Esophagus muscularis mucosa (tissue), 4 donors: ENCODE data around the gene LITAF. TPM values are rescaled to one million over a fixed set of nuclear protein-coding genes. Genes with fewer than 3 reads are reported as not detected.
A peak's percentile ranks its signal among the peaks of the same experiment; 100 is the strongest.

Source experiments
- DNase-seq: peaks from one replicate; pipeline ENCODE4 v3.0.0-alpha.2; 2017; ENCODE audit errors: extremely low spot score
- H3K27ac ChIP-seq, 4 donors: fragments of 200-600 bp; sonication (generic); replicated peaks in 1 of 4; 1 replicate in 3 of 4; 2 replicates in 1 of 4; pipeline ENCODE4 v1.5.1; 2016 to 2019; ENCODE audit warnings: mild to moderate bottlenecking in 1 of 4
- H3K27me3 ChIP-seq, 4 donors: fragments of 200-600 bp; sonication (generic); one replicate each; pipeline versions ENCODE4 v1.5.1 to v1.6.0; 2016 to 2019
- H3K36me3 ChIP-seq, 4 donors: fragments of 200-600 bp; sonication (generic); one replicate each; pipeline ENCODE4 v1.5.1; 2016 to 2019
- H3K4me1 ChIP-seq, 4 donors: fragments of 200-600 bp; sonication (generic); one replicate each; pipeline ENCODE4 v1.5.1; 2016 to 2019
- H3K4me3 ChIP-seq, 4 donors: fragments of 200-600 bp; sonication (generic); 1 replicate in 2 of 4; 2 replicates in 2 of 4; pipeline ENCODE4 v1.5.1; 2016 to 2019; ENCODE audit warnings: mild to moderate bottlenecking in 4 of 4, moderate library complexity in 1 of 4
- H3K9me3 ChIP-seq, 4 donors: fragments of 200-600 bp; sonication (generic); 1 replicate in 3 of 4; 2 replicates in 1 of 4; pipeline ENCODE4 v1.5.1; 2016 to 2019
- EP300 ChIP-seq: sonication (generic); formaldehyde crosslinking; IDR thresholded peaks from one replicate; pipeline ENCODE4 v1.6.1; 2017; ENCODE audit warnings: antibody characterized with exemption
- POLR2A ChIP-seq: fragments of 450-650 bp; IDR thresholded peaks from one replicate; pipeline ENCODE4 v1.6.1; 2017; ENCODE audit warnings: antibody characterized with exemption, moderate library complexity, mild to moderate bottlenecking, low read depth
- POLR2AphosphoS5 ChIP-seq, 2 donors: sonication (generic); formaldehyde crosslinking; IDR thresholded peaks; one replicate each; pipeline ENCODE4 v1.6.1; 2017; ENCODE audit warnings: antibody characterized with exemption in 2 of 2
- WGBS: methylation state at CpG from one replicate; pipeline ENCODE4 v1.1.5; 2018; 5-methylcytosine and 5-hydroxymethylcytosine counted together
- intact Hi-C: fragments of 100-400 bp; cut with DNase I; formaldehyde crosslinking; loops from one replicate; pipeline ENCODE4 v1.15.1; 2023
- total RNA-seq, 4 donors: library from RNA; depleted of rRNA; stranded (reverse); fragments of >200 nt; gene quantifications; one replicate each; pipeline versions ENCODE4 v1.1.0 to v1.2.1, GENCODE V29; 2016
- TF ChIP-seq, protein P1 (sequence below), 3 experiments: fragments of 200-600 bp in 2 of 3; fragments of 450-650 bp in 1 of 3; sonication (generic) in 2 of 3; IDR thresholded peaks; one replicate each; pipeline ENCODE4 v1.5.1; 2017 to 2019; ENCODE audit warnings: antibody characterized with exemption in 3 of 3, mild to moderate bottlenecking in 2 of 3, moderate library complexity in 1 of 3

LITAF gene
- total RNA-seq, 4 donors from 2014 or later: 28.7 to 88.3 (median 36.8) TPM

GRCh38 chr16:11589198-11589550 lies 2.5 kb upstream of the LITAF start:
- no peak for TF ChIP-seq POLR2A
- TF ChIP-seq, protein P1, sequence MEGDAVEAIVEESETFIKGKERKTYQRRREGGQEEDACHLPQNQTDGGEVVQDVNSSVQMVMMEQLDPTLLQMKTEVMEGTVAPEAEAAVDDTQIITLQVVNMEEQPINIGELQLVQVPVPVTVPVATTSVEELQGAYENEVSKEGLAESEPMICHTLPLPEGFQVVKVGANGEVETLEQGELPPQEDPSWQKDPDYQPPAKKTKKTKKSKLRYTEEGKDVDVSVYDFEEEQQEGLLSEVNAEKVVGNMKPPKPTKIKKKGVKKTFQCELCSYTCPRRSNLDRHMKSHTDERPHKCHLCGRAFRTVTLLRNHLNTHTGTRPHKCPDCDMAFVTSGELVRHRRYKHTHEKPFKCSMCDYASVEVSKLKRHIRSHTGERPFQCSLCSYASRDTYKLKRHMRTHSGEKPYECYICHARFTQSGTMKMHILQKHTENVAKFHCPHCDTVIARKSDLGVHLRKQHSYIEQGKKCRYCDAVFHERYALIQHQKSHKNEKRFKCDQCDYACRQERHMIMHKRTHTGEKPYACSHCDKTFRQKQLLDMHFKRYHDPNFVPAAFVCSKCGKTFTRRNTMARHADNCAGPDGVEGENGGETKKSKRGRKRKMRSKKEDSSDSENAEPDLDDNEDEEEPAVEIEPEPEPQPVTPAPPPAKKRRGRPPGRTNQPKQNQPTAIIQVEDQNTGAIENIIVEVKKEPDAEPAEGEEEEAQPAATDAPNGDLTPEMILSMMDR (IDR thresholded peaks at IDR 0.05): no peak
- TF ChIP-seq EP300: no peak
- no peak for TF ChIP-seq POLR2AphosphoS5 (IDR thresholded peaks at IDR 0.05)
- intact Hi-C loops: no loop called here
- WGBS: 100% methylated on average over 1 of the region's 1 CpG

GRCh38 chr16:11588321-11589197 lies 1.8 kb upstream of the LITAF start:
- Histone ChIP-seq H3K27ac (no peak overlapping the region), H3K36me3 (no peaks in the 10 kb centered on the region), H3K9me3 (no peaks in the 10 kb centered on the region), H3K27me3 (no peaks in the 10 kb centered on the region), H3K4me1 (peaks cover 14 to 34% (median 32%) of the 10 kb centered on the region in 4 donors), H3K4me3 (no peak overlapping the region)
- intact Hi-C loops: no loop called here
- TF ChIP-seq POLR2AphosphoS5 (IDR thresholded peaks at IDR 0.05) (no peak), EP300 (no peak), POLR2A (no peak)
- TF ChIP-seq, protein P1 (IDR thresholded peaks at IDR 0.05): no peak
- WGBS: 79% methylated on average over 7 of the region's 7 CpGs
- DNase-seq: no peak

More at GRCh38 chr16:11589198-11589550, 2.5 kb upstream of the LITAF start:
- H3K4me3 ChIP-seq: no peak overlapping the region
- H3K27ac ChIP-seq: no peak overlapping the region
- DNase-seq: no peak
- no peaks in the 10 kb centered on the region for H3K27me3 ChIP-seq
- H3K36me3 ChIP-seq: no peaks in the 10 kb centered on the region
- H3K4me1 ChIP-seq: peaks cover 14 to 29% (median 28%) of the 10 kb centered on the region in 4 donors
- no peaks in the 10 kb centered on the region for H3K9me3 ChIP-seq

DNA sequence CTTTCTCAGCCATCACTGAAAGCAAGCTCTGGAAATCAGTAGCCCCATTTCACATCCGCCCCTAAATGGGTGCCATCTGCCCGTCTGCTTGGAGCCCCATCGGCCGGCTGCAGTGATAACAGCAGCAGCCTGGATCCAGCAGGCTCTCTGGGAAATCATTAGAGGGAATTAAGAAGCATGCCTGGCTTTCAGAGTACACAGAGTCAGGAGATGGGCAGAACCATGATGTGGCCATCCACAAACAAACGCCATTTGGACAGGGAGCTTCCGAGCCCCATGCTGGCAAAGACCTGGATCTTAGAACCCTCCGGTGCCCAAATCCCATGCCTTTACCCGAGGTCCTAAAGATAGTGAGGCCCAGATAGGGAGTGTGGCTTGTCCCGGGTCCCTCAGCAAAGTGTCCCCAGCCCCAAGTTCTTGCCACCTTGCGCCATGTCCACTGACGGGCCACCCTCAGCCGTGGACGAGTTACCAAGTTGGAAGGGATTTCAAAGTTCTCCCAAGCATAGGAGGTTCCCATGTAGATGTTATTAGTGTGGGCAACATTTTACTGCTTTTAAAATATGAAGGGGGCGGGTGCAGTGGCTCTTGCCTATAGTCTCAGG lies 1.0 kb upstream of the LITAF start:
- Histone ChIP-seq H3K27ac (peak overlapping the region; percentile 89 to 93 (median 90)), H3K4me3 (peak overlapping the region; percentile 77 to 97 (median 84)), H3K4me1 (peaks cover 14 to 42% (median 39%) of the 10 kb centered on the region in 4 donors), H3K36me3 (no peaks in the 10 kb centered on the region), H3K27me3 (no peaks in the 10 kb centered on the region), H3K9me3 (no peaks in the 10 kb centered on the region)
- no peak for DNase-seq
- WGBS: 85% methylated on average over 10 of the region's 14 CpGs
- TF ChIP-seq POLR2AphosphoS5 (IDR thresholded peaks at IDR 0.05): no peak
- no peak for TF ChIP-seq EP300
- TF ChIP-seq, protein P1 (IDR thresholded peaks at IDR 0.05): no peak
- TF ChIP-seq POLR2A: no peak
- intact Hi-C loops: no loop called here

DNA sequence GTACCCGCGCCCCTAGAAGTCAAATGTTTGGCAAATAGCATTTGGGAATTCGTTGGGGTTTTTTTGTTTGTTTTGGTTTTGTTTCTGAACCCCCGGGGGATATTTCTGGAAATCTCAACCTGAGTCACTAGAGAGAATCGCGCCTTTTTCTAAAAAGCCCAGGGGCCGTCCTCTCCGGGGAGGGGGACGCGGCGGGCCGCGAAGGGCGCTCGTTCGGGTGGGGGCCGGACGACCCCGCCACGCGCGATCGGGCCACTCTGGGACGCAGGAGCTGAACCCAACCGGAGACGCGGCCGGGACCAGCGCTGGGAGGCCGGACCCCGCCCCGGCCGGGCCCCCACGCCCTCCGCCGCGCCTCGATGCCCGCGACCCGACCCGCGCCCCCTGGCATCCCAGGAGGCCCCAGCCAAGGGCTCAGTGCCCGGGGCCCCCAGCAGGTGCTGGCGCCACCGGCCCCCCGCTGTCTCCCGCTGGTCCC lies 302 bp downstream of the LITAF start:
- no peaks in the 10 kb centered on the region for H3K9me3 ChIP-seq
- H3K27ac ChIP-seq: peak overlapping the region; percentile 89 to 93 (median 90)
- TF ChIP-seq, protein P1 (IDR thresholded peaks at IDR 0.05): no peak
- TF ChIP-seq EP300 (no peak), POLR2A (no peak), POLR2AphosphoS5 (IDR thresholded peaks at IDR 0.05) (no peak)
- H3K4me1 ChIP-seq: peaks cover 16 to 47% (median 42%) of the 10 kb centered on the region in 4 donors
- H3K36me3 ChIP-seq: no peaks in the 10 kb centered on the region
- H3K4me3 ChIP-seq: peak overlapping the region; percentile 77 to 97 (median 84)
- H3K27me3 ChIP-seq: no peaks in the 10 kb centered on the region
- WGBS: 3% methylated on average over 4 of the region's 48 CpGs
- intact Hi-C loops: no loop called here
- DNase-seq: no peak
